HepG2 (cell line): Measurements from ENCODE around the gene CERS4. TPM values are rescaled to one million over a fixed set of nuclear protein-coding genes. Genes with fewer than 3 reads are reported as not detected.

Experiments
- ASH2L ChIP-seq: fragments of 300-600, 200-600 bp; sonication (generic); IDR thresholded peaks from 2 replicates; pipeline ENCODE4 v1.7.0; 2017; ENCODE audit warnings: low read depth, mild to moderate bottlenecking, moderate library complexity, mixed read lengths, low read length; ENCODE audit not compliant: insufficient read length
- GATA4 ChIP-seq: sonication (generic); IDR thresholded peaks from 2 replicates; pipeline ENCODE4 v1.6.1; 2016; ENCODE audit warnings: antibody characterized with exemption, low read depth, borderline replicate concordance
- KDM3A ChIP-seq: IDR thresholded peaks from 2 replicates; pipeline ENCODE4 v1.6.1; 2018; ENCODE audit warnings: low read depth, missing compliant biosample characterization
- MAZ ChIP-seq, 2 experiments: sonication (generic) in 1 of 2; formaldehyde crosslinking in 1 of 2; IDR thresholded peaks; 2 replicates each; pipeline versions ENCODE4 v1.5.0 to v1.6.1; 2012 to 2020; ENCODE audit warnings: low read depth in 2 of 2, mild to moderate bottlenecking in 2 of 2, borderline replicate concordance in 1 of 2, improper control_type of control experiment in 1 of 2, low read length in 1 of 2, missing genetic modification reagents in 1 of 2, moderate library complexity in 1 of 2
- MIXL1 ChIP-seq: IDR thresholded peaks from 2 replicates; pipeline ENCODE4 v1.6.1; 2016
- NBN ChIP-seq: fragments of 450-650 bp; conservative IDR thresholded peaks from 2 replicates; pipeline ENCODE4 v1.6.1; 2017
- PHF20 ChIP-seq: sonication (generic); formaldehyde crosslinking; IDR thresholded peaks from 2 replicates; pipeline ENCODE4 v1.5.0; 2020; ENCODE audit warnings: mild to moderate bottlenecking, missing genetic modification reagents
- YEATS4 ChIP-seq: sonication (generic); formaldehyde crosslinking; IDR thresholded peaks from 2 replicates; pipeline ENCODE4 v1.4.0; 2020; ENCODE audit warnings: missing genetic modification reagents, borderline replicate concordance
- ZBTB44 ChIP-seq: sonication (generic); formaldehyde crosslinking; IDR thresholded peaks from 2 replicates; pipeline ENCODE4 v1.4.0; 2020; ENCODE audit warnings: missing genetic modification reagents
- ZNF143 ChIP-seq: sonication (generic); formaldehyde crosslinking; IDR thresholded peaks from 2 replicates; pipeline ENCODE4 v1.4.0; 2020; ENCODE audit warnings: missing genetic modification reagents
- ZNF225 ChIP-seq: sonication (generic); formaldehyde crosslinking; IDR thresholded peaks from 2 replicates; pipeline ENCODE4 v1.4.0; 2020; ENCODE audit warnings: mild to moderate bottlenecking, missing genetic modification reagents
- ZNF33B ChIP-seq: sonication (generic); formaldehyde crosslinking; IDR thresholded peaks from 2 replicates; pipeline ENCODE4 v1.5.1; 2020; ENCODE audit warnings: mild to moderate bottlenecking, missing genetic modification reagents
- ZNF530 ChIP-seq: sonication (generic); formaldehyde crosslinking; IDR thresholded peaks from 2 replicates; pipeline ENCODE4 v1.5.0; 2020; ENCODE audit warnings: low read depth, mild to moderate bottlenecking, missing genetic modification reagents
- polyA plus RNA-seq, 8 experiments: library from polyadenylated mRNA; depleted of rRNA in 3 of 8; stranded (reverse) in 7 of 8; unstranded in 1 of 8; fragments of >200 nt; fragmentation: Illumina TruSeq in 4 of 8; extraction: Trizol in 4 of 8; gene quantifications; 2 replicates each; pipeline versions ENCODE4 v1.2.1 to v1.2.3, GENCODE V29; 2011 to 2016; ENCODE audit warnings: low read depth in 4 of 8, missing spikeins in 1 of 8, mixed read lengths in 1 of 8; ENCODE audit not compliant: insufficient read depth in 1 of 8
- total RNA-seq, 5 experiments: library from RNA; depleted of rRNA; stranded (reverse); fragments of >200 nt; fragmentation: Illumina TruSeq; extraction: Trizol; gene quantifications; 2 replicates each; pipeline ENCODE4 v1.2.3, GENCODE V29; 2016; ENCODE audit warnings: low read depth in 1 of 5
- TF ChIP-seq, protein P1 (sequence below): sonication (generic); formaldehyde crosslinking; conservative IDR thresholded peaks from 2 replicates; pipeline ENCODE4 v1.4.0; 2020; ENCODE audit warnings: missing genetic modification reagents
- TF ChIP-seq, protein P2 (sequence below), 2 experiments: fragments of 450-650 bp in 1 of 2; sonication (generic) in 1 of 2; formaldehyde crosslinking in 1 of 2; IDR thresholded peaks; 2 replicates each; pipeline versions ENCODE4 v1.6.1 to v1.8.0; 2016 to 2022; ENCODE audit warnings: antibody characterized with exemption in 1 of 2, mild to moderate bottlenecking in 1 of 2, missing genetic modification reagents in 1 of 2

The CERS4 gene
- total and polyA plus RNA-seq, 2 of the 13 experiments (the other 11 are each of a cell fraction or from before 2014, with no cell fraction given): 74.7 to 83.5 TPM

GRCh38 chr19:8245869-8246835, 37.0 kb downstream of the CERS4 start (continued):
- TF ChIP-seq ZNF33B (CRISPR knock-in tag): no peak
- TF ChIP-seq KDM3A (CRISPR knock-in tag): peak; percentile 17; the same call in 1 of the 2 replicates
- TF ChIP-seq, protein P1, sequence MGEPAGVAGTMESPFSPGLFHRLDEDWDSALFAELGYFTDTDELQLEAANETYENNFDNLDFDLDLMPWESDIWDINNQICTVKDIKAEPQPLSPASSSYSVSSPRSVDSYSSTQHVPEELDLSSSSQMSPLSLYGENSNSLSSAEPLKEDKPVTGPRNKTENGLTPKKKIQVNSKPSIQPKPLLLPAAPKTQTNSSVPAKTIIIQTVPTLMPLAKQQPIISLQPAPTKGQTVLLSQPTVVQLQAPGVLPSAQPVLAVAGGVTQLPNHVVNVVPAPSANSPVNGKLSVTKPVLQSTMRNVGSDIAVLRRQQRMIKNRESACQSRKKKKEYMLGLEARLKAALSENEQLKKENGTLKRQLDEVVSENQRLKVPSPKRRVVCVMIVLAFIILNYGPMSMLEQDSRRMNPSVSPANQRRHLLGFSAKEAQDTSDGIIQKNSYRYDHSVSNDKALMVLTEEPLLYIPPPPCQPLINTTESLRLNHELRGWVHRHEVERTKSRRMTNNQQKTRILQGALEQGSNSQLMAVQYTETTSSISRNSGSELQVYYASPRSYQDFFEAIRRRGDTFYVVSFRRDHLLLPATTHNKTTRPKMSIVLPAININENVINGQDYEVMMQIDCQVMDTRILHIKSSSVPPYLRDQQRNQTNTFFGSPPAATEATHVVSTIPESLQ (CRISPR knock-in tag): no peak
- TF ChIP-seq, protein P2, sequence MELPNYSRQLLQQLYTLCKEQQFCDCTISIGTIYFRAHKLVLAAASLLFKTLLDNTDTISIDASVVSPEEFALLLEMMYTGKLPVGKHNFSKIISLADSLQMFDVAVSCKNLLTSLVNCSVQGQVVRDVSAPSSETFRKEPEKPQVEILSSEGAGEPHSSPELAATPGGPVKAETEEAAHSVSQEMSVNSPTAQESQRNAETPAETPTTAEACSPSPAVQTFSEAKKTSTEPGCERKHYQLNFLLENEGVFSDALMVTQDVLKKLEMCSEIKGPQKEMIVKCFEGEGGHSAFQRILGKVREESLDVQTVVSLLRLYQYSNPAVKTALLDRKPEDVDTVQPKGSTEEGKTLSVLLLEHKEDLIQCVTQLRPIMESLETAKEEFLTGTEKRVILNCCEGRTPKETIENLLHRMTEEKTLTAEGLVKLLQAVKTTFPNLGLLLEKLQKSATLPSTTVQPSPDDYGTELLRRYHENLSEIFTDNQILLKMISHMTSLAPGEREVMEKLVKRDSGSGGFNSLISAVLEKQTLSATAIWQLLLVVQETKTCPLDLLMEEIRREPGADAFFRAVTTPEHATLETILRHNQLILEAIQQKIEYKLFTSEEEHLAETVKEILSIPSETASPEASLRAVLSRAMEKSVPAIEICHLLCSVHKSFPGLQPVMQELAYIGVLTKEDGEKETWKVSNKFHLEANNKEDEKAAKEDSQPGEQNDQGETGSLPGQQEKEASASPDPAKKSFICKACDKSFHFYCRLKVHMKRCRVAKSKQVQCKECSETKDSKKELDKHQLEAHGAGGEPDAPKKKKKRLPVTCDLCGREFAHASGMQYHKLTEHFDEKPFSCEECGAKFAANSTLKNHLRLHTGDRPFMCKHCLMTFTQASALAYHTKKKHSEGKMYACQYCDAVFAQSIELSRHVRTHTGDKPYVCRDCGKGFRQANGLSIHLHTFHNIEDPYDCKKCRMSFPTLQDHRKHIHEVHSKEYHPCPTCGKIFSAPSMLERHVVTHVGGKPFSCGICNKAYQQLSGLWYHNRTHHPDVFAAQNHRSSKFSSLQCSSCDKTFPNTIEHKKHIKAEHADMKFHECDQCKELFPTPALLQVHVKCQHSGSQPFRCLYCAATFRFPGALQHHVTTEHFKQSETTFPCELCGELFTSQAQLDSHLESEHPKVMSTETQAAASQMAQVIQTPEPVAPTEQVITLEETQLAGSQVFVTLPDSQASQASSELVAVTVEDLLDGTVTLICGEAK (IDR thresholded peaks at IDR 0.05): no peak
- TF ChIP-seq, protein P2 (CRISPR knock-in tag; IDR thresholded peaks at IDR 0.05): peak; percentile 21; the same call in 1 of the 2 replicates
- no peak for TF ChIP-seq NBN
- no peak for TF ChIP-seq PHF20
- TF ChIP-seq ZNF143 (CRISPR knock-in tag): peak; percentile 43; the same call in 1 of the 2 replicates
- TF ChIP-seq MIXL1 (CRISPR knock-in tag): peak; percentile 82; the same call in 1 of the 2 replicates
- TF ChIP-seq ZBTB44 (CRISPR knock-in tag): no peak
- TF ChIP-seq YEATS4 (CRISPR knock-in tag): peak; percentile 33
- no peak for TF ChIP-seq ZNF225 (CRISPR knock-in tag)
- TF ChIP-seq MAZ (IDR thresholded peaks at IDR 0.05; ENCODE audit: borderline replicate concordance, low read depth, low read length): no peak
- TF ChIP-seq MAZ (CRISPR knock-in tag; IDR thresholded peaks at IDR 0.05; ENCODE audit: low read depth): peak; percentile 58; the same call in 1 of the 2 replicates
- no peak for TF ChIP-seq ZNF530 (CRISPR knock-in tag)
- TF ChIP-seq GATA4: peak; percentile 66; the same call in 1 of the 2 replicates
- TF ChIP-seq ASH2L: peak; percentile 80
